ENCODE measurements around the gene CLPTM1.

DNA sequence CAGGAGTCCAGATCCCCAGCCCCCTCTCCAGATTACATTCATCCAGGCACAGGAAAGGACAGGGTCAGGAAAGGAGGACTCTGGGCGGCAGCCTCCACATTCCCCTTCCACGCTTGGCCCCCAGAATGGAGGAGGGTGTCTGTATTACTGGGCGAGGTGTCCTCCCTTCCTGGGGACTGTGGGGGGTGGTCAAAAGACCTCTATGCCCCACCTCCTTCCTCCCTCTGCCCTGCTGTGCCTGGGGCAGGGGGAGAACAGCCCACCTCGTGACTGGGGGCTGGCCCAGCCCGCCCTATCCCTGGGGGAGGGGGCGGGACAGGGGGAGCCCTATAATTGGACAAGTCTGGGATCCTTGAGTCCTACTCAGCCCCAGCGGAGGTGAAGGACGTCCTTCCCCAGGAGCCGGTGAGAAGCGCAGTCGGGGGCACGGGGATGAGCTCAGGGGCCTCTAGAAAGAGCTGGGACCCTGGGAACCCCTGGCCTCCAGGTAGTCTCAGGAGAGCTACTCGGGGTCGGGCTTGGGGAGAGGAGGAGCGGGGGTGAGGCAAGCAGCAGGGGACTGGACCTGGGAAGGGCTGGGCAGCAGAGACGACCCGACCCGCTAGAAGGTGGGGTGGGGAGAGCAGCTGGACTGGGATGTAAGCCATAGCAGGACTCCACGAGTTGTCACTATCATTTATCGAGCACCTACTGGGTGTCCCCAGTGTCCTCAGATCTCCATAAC lies 49.6 kb upstream of the CLPTM1 start, which contains the start of gene APOE:
- TF ChIP-seq, protein P1, sequence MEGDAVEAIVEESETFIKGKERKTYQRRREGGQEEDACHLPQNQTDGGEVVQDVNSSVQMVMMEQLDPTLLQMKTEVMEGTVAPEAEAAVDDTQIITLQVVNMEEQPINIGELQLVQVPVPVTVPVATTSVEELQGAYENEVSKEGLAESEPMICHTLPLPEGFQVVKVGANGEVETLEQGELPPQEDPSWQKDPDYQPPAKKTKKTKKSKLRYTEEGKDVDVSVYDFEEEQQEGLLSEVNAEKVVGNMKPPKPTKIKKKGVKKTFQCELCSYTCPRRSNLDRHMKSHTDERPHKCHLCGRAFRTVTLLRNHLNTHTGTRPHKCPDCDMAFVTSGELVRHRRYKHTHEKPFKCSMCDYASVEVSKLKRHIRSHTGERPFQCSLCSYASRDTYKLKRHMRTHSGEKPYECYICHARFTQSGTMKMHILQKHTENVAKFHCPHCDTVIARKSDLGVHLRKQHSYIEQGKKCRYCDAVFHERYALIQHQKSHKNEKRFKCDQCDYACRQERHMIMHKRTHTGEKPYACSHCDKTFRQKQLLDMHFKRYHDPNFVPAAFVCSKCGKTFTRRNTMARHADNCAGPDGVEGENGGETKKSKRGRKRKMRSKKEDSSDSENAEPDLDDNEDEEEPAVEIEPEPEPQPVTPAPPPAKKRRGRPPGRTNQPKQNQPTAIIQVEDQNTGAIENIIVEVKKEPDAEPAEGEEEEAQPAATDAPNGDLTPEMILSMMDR (IDR thresholded peaks at IDR 0.05; ENCODE audit: insufficient read depth, low read depth, low read length), result no peak
- TF ChIP-seq EZH2 (IDR thresholded peaks at IDR 0.05; ENCODE audit: insufficient read depth, low read length), result peak; percentile 42
